Measurements from ENCODE around the gene SFTPA2.
"Not testable (repeated sequence)": the region's sequence is repeated elsewhere in the genome, so short reads cannot be mapped to it uniquely, and the experiment has no call there.

DNA sequence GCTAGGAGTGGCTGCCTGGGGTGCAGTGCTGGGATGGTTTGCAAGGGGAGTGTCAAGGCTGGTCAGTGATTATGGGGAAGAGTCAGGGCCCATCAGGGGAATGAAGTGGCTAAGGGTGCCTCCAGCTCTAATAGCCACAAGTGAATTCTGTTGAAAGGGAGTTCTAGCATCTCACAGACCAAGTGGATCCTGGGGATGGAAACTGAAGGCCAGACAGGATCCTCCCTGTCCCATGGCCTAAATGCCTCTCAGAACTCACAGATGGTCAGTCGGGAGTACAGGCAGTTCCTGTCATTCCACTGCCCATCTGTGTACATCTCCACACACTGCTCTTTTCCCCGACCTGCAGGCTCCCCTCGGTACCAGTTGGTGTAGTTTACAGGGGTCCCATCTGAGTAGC is 3.2 kb downstream of the SFTPA2 start:
- TF ChIP-seq, protein P1, sequence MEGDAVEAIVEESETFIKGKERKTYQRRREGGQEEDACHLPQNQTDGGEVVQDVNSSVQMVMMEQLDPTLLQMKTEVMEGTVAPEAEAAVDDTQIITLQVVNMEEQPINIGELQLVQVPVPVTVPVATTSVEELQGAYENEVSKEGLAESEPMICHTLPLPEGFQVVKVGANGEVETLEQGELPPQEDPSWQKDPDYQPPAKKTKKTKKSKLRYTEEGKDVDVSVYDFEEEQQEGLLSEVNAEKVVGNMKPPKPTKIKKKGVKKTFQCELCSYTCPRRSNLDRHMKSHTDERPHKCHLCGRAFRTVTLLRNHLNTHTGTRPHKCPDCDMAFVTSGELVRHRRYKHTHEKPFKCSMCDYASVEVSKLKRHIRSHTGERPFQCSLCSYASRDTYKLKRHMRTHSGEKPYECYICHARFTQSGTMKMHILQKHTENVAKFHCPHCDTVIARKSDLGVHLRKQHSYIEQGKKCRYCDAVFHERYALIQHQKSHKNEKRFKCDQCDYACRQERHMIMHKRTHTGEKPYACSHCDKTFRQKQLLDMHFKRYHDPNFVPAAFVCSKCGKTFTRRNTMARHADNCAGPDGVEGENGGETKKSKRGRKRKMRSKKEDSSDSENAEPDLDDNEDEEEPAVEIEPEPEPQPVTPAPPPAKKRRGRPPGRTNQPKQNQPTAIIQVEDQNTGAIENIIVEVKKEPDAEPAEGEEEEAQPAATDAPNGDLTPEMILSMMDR (IDR thresholded peaks at IDR 0.05): not testable (repeated sequence)
- TF ChIP-seq POLR2A (IDR thresholded peaks at IDR 0.05): not testable (repeated sequence)
